GM12878 (cell line): Measurements from ENCODE around the gene CYS1. TPM values are rescaled to one million over a fixed set of nuclear protein-coding genes. Genes with fewer than 3 reads are reported as not detected.

Experiments
- BACH1 ChIP-seq: fragments of 450-650 bp; IDR thresholded peaks from 2 replicates; pipeline ENCODE4 v1.6.1; 2017; ENCODE audit warnings: mild to moderate bottlenecking, borderline replicate concordance
- CBFB ChIP-seq: IDR thresholded peaks from 2 replicates; pipeline ENCODE4 v1.6.1; 2016; ENCODE audit warnings: antibody characterized with exemption, low read depth
- CHD4 ChIP-seq: fragments of 200-600 bp; sonication (generic); IDR thresholded peaks from 2 replicates; pipeline ENCODE4 v1.6.1; 2016; ENCODE audit warnings: mild to moderate bottlenecking
- E4F1 ChIP-seq: fragments of 450-650 bp; IDR thresholded peaks from 2 replicates; pipeline ENCODE4 v1.6.1; 2018; ENCODE audit warnings: borderline replicate concordance, mild to moderate bottlenecking; ENCODE audit not compliant: partially characterized antibody
- GABPA ChIP-seq: IDR thresholded peaks from 2 replicates; pipeline ENCODE4 v1.6.1; 2014; ENCODE audit warnings: antibody characterized with exemption, low read depth, mild to moderate bottlenecking, inconsistent platforms
- KAT2A ChIP-seq: conservative IDR thresholded peaks from 2 replicates; pipeline ENCODE4 v1.6.1; 2011; ENCODE audit warnings: low read depth, low read length; ENCODE audit not compliant: control insufficient read depth
- MEF2A ChIP-seq: IDR thresholded peaks from 2 replicates; pipeline ENCODE4 v1.6.1; 2011; ENCODE audit warnings: low read depth, mild to moderate bottlenecking, low read length, moderate library complexity; ENCODE audit not compliant: insufficient read depth
- MXI1 ChIP-seq: fragments of 150-350 bp; IDR thresholded peaks from 2 replicates; pipeline ENCODE4 v1.6.1; 2011; ENCODE audit warnings: low read depth, mild to moderate bottlenecking, inconsistent platforms, low read length, improper control_type of control experiment
- NRF1 ChIP-seq: conservative IDR thresholded peaks from 2 replicates; pipeline ENCODE4 v1.6.1; 2011; ENCODE audit warnings: mild to moderate bottlenecking, low read depth, low read length, improper control_type of control experiment
- POLR2AphosphoS5 ChIP-seq: IDR thresholded peaks from 2 replicates; pipeline ENCODE4 v1.6.1; 2011; ENCODE audit warnings: mild to moderate bottlenecking, low read length, inconsistent platforms
- RUNX3 ChIP-seq: IDR thresholded peaks from 2 replicates; pipeline ENCODE4 v1.6.1; 2012; ENCODE audit warnings: low read length, inconsistent platforms
- SIX5 ChIP-seq: IDR thresholded peaks from 2 replicates; pipeline ENCODE4 v1.6.1; 2011; ENCODE audit warnings: mild to moderate bottlenecking, low read depth, low read length, moderate library complexity; ENCODE audit not compliant: severe bottlenecking
- SPI1 ChIP-seq: IDR thresholded peaks from 2 replicates; pipeline ENCODE4 v1.6.1; 2011; ENCODE audit warnings: low read depth, mild to moderate bottlenecking, low read length, moderate library complexity, borderline replicate concordance; ENCODE audit not compliant: insufficient read depth
- SUZ12 ChIP-seq: fragments of 200-600 bp; sonication (generic); IDR thresholded peaks from one replicate; pipeline ENCODE4 v1.6.1; 2018; ENCODE audit warnings: antibody characterized with exemption, mild to moderate bottlenecking; ENCODE audit not compliant: unreplicated experiment
- ZBTB11 ChIP-seq: fragments of 450-650 bp; formaldehyde crosslinking; IDR thresholded peaks from 2 replicates; pipeline ENCODE4 v1.5.0; 2022; ENCODE audit warnings: mild to moderate bottlenecking, missing genetic modification characterization
- ZNF24 ChIP-seq: fragments of 450-650 bp; IDR thresholded peaks from 2 replicates; pipeline ENCODE4 v1.6.1; 2017; ENCODE audit warnings: antibody characterized with exemption, mild to moderate bottlenecking
- ZSCAN29 ChIP-seq: fragments of 450-650 bp; IDR thresholded peaks from 2 replicates; pipeline ENCODE4 v1.6.1; 2017; ENCODE audit warnings: mild to moderate bottlenecking, moderate library complexity
- polyA plus RNA-seq, 11 experiments: library from polyadenylated mRNA; depleted of rRNA in 4 of 11; unstranded in 6 of 11; stranded (reverse) in 5 of 11; fragments of >200 nt; fragmentation: Nextera tagmentation in 4 of 11; fragmentation: Illumina TruSeq in 1 of 11; extraction: Ambion mirVana in 4 of 11; extraction: Trizol in 1 of 11; gene quantifications; 1 replicate in 1 of 11; 2 replicates in 10 of 11; pipeline versions ENCODE4 v1.2.1 to v1.2.3, GENCODE V29; 2011 to 2016; ENCODE audit warnings: inconsistent platforms in 2 of 11, missing spikeins in 2 of 11, low read depth in 1 of 11
- total RNA-seq, 4 experiments: library from RNA; depleted of rRNA in 3 of 4; stranded (reverse); fragments of >200 nt in 3 of 4; fragmentation: Illumina TruSeq in 1 of 4; extraction: Trizol in 1 of 4; gene quantifications; 2 replicates each; pipeline versions ENCODE4 v1.2.1 to v1.2.3, GENCODE V29; 2013 to 2021
- TF ChIP-seq, protein P1 (sequence below): fragments of 450-650 bp; formaldehyde crosslinking; IDR thresholded peaks from 2 replicates; pipeline ENCODE4 v1.4.0; 2022; ENCODE audit warnings: mild to moderate bottlenecking, moderate library complexity
- TF ChIP-seq, protein P2 (sequence below): fragments of 450-650 bp; IDR thresholded peaks from 2 replicates; pipeline ENCODE4 v1.6.1; 2016; ENCODE audit warnings: mild to moderate bottlenecking

Gene CYS1
- total and polyA plus RNA-seq, 10 of the 15 experiments (the other 5 are each of a cell fraction or from before 2014, with no cell fraction given): 0.35 to 6.4 (median 2.5) TPM

DNA sequence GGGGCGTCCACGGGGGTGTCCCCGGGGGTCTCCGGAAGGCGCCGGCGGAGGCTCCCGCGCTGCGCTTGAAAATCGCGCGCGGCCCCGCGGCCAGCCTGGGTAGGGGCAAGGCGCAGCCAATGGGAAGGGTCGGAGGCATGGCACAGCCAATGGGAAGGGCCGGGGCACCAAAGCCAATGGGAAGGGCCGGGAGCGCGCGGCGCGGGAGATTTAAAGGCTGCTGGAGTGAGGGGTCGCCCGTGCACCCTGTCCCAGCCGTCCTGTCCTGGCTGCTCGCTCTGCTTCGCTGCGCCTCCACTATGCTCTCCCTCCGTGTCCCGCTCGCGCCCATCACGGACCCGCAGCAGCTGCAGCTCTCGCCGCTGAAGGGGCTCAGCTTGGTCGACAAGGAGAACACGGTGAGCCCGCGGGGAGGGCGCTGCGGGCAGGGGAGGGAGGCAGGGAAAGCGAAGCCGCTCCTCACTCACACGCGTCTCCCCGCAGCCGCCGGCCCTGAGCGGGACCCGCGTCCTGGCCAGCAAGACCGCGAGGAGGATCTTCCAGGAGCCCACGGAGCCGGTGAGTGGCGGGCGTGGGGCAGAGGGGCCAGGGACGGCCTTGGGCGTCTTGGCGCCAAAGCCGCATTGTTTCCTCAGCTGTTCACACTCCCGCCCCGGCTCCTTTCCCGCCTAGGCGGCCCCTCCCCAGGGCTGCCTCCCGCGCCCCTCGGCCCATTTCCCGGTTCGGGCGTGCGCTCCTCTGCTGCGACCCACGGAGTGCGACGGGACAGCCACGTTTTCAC is 42.5 kb upstream of the CYS1 start, which contains the start of gene RRM2 (continued):
- TF ChIP-seq SPI1 (no peak), GABPA (no peak), BACH1 (no peak), MXI1 (peak; percentile 93), ZSCAN29 (no peak), RUNX3 (no peak), CBFB (peak; percentile 22; the same call in 1 of the 2 replicates), KAT2A (no peak), MEF2A (no peak), ZBTB11 (CRISPR knock-in tag) (no peak), SIX5 (no peak), SUZ12 (no peak), ZNF24 (no peak), NRF1 (no peak), E4F1 (no peak), CHD4 (no peak), POLR2AphosphoS5 (peak; percentile 94)
- TF ChIP-seq, protein P1, sequence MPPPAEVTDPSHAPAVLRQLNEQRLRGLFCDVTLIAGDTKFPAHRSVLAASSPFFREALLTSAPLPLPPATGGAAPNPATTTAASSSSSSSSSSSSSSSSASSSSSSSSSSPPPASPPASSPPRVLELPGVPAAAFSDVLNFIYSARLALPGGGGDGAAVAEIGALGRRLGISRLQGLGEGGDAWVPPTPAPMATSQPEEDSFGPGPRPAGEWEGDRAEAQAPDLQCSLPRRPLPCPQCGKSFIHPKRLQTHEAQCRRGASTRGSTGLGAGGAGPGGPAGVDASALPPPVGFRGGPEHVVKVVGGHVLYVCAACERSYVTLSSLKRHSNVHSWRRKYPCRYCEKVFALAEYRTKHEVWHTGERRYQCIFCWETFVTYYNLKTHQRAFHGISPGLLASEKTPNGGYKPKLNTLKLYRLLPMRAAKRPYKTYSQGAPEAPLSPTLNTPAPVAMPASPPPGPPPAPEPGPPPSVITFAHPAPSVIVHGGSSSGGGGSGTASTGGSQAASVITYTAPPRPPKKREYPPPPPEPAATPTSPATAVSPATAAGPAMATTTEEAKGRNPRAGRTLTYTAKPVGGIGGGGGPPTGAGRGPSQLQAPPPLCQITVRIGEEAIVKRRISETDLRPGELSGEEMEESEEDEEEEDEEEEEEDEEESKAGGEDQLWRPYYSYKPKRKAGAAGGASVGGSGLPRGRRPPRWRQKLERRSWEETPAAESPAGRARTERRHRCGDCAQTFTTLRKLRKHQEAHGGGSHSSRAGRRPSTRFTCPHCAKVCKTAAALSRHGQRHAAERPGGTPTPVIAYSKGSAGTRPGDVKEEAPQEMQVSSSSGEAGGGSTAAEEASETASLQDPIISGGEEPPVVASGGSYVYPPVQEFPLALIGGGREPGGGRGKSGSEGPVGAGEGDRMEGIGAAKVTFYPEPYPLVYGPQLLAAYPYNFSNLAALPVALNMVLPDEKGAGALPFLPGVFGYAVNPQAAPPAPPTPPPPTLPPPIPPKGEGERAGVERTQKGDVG: no peak
- TF ChIP-seq, protein P2, sequence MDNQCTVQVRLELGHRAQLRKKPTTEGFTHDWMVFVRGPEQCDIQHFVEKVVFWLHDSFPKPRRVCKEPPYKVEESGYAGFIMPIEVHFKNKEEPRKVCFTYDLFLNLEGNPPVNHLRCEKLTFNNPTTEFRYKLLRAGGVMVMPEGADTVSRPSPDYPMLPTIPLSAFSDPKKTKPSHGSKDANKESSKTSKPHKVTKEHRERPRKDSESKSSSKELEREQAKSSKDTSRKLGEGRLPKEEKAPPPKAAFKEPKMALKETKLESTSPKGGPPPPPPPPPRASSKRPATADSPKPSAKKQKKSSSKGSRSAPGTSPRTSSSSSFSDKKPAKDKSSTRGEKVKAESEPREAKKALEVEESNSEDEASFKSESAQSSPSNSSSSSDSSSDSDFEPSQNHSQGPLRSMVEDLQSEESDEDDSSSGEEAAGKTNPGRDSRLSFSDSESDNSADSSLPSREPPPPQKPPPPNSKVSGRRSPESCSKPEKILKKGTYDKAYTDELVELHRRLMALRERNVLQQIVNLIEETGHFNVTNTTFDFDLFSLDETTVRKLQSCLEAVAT: peak; percentile 81
